Gastrocnemius medialis (tissue), 4 donors: ENCODE results near the gene ID1.

ENCODE experiments used
- POLR2A ChIP-seq, 2 donors: fragments of 450-650 bp; IDR thresholded peaks; one replicate each; pipeline ENCODE4 v1.6.1; 2017; ENCODE audit warnings: antibody characterized with exemption in 2 of 2, mild to moderate bottlenecking in 2 of 2, moderate library complexity in 2 of 2
- TF ChIP-seq, protein P1 (sequence below), 5 experiments: fragments of 450-650 bp in 3 of 5; fragments of 200-600 bp in 2 of 5; sonication (generic) in 2 of 5; IDR thresholded peaks in 4 of 5; conservative IDR thresholded peaks in 1 of 5; 1 replicate in 4 of 5; 2 replicates in 1 of 5; pipeline ENCODE4 v1.5.1; 2016 to 2019; ENCODE audit warnings: antibody characterized with exemption in 5 of 5, mild to moderate bottlenecking in 3 of 5, moderate library complexity in 3 of 5

DNA sequence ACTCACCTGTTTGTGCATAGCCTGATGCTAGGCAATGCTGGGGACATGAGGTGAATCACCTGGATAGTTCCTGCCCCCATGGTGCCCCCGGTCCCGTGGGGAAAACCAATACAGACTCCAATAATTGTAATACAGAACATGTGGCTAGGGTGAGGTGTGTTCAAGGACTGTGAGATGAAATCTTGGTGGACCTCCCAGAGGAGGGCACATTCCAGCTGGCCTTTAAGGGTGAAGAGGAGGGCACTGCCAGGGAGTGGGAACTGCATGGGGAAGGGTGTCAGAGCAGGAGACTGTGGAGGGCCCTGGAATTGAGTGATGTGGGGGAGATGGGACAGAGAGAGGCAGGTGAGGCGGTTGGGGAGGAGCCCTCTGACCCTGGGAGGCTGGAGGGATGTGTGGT lies 35.2 kb downstream of the ID1 start:
- TF ChIP-seq, protein P1, sequence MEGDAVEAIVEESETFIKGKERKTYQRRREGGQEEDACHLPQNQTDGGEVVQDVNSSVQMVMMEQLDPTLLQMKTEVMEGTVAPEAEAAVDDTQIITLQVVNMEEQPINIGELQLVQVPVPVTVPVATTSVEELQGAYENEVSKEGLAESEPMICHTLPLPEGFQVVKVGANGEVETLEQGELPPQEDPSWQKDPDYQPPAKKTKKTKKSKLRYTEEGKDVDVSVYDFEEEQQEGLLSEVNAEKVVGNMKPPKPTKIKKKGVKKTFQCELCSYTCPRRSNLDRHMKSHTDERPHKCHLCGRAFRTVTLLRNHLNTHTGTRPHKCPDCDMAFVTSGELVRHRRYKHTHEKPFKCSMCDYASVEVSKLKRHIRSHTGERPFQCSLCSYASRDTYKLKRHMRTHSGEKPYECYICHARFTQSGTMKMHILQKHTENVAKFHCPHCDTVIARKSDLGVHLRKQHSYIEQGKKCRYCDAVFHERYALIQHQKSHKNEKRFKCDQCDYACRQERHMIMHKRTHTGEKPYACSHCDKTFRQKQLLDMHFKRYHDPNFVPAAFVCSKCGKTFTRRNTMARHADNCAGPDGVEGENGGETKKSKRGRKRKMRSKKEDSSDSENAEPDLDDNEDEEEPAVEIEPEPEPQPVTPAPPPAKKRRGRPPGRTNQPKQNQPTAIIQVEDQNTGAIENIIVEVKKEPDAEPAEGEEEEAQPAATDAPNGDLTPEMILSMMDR (IDR thresholded peaks at IDR 0.05 in 4 of 5, conservative IDR thresholded peaks at IDR 0.05 in 1 of 5), result no peak
- no peak for TF ChIP-seq POLR2A (IDR thresholded peaks at IDR 0.05)
